GM23338 (cell line): Measurements from ENCODE around the gene FAM81A. TPM values are rescaled to one million over a fixed set of nuclear protein-coding genes. Genes with fewer than 3 reads are reported as not detected.

Source experiments
- CTCF ChIP-seq, 2 experiments: fragments of 200-600 bp in 1 of 2; sonication (generic) in 1 of 2; conservative IDR thresholded peaks; 2 replicates each; pipeline versions ENCODE4 v1.5.1 to v1.6.1; 2016 to 2017; ENCODE audit warnings: antibody characterized with exemption in 2 of 2, low read depth in 2 of 2, mild to moderate bottlenecking in 2 of 2, moderate library complexity in 1 of 2
- ETS1 ChIP-seq: IDR thresholded peaks from 2 replicates; pipeline ENCODE4 v1.6.1; 2016; ENCODE audit warnings: antibody characterized with exemption
- EZH2 ChIP-seq: fragments of 200-600 bp; sonication (generic); IDR thresholded peaks from one replicate; pipeline ENCODE4 v1.8.0; 2017; ENCODE audit warnings: antibody characterized with exemption, mild to moderate bottlenecking, low read depth; ENCODE audit not compliant: unreplicated experiment
- JUNB ChIP-seq: IDR thresholded peaks from one replicate; pipeline ENCODE4 v1.6.1; 2016; ENCODE audit warnings: antibody characterized with exemption; ENCODE audit not compliant: unreplicated experiment
- NANOG ChIP-seq: IDR thresholded peaks from 2 replicates; pipeline ENCODE4 v1.6.1; 2016; ENCODE audit warnings: antibody characterized with exemption, borderline replicate concordance
- POLR2AphosphoS5 ChIP-seq: IDR thresholded peaks from 2 replicates; pipeline ENCODE4 v1.6.1; 2016; ENCODE audit warnings: antibody characterized with exemption, low read depth
- REST ChIP-seq: IDR thresholded peaks from one replicate; pipeline ENCODE4 v1.6.1; 2018; ENCODE audit warnings: antibody characterized with exemption; ENCODE audit not compliant: unreplicated experiment
- STAT1 ChIP-seq: IDR thresholded peaks from one replicate; pipeline ENCODE4 v1.6.1; 2016; ENCODE audit warnings: antibody characterized with exemption; ENCODE audit not compliant: unreplicated experiment
- ZNF114 ChIP-seq: fragments of 250-450 bp; sonication (Bioruptor Pico); IDR thresholded peaks from 2 replicates; pipeline ENCODE4 v1.5.0; 2020; ENCODE audit warnings: mild to moderate bottlenecking, moderate library complexity
- ZNF331 ChIP-seq: fragments of 250-450 bp; sonication (Bioruptor Pico); IDR thresholded peaks from 2 replicates; pipeline ENCODE4 v1.5.0; 2020; ENCODE audit warnings: low read depth, mild to moderate bottlenecking, moderate library complexity
- ZNF462 ChIP-seq: fragments of 250-450 bp; sonication (Bioruptor Pico); IDR thresholded peaks from 2 replicates; pipeline ENCODE4 v1.5.0; 2020; ENCODE audit warnings: mild to moderate bottlenecking, moderate library complexity
- polyA plus RNA-seq: library from polyadenylated mRNA; unstranded; fragments of >200 nt; fragmentation: Nextera tagmentation; extraction: Ambion mirVana; gene quantifications from 2 replicates; pipeline ENCODE4 v1.2.1, GENCODE V29; 2016
- total RNA-seq: library from RNA; depleted of rRNA; stranded (reverse); fragments of >200 nt; shearing (Covaris generic); gene quantifications from 2 replicates; pipeline ENCODE4 v1.2.3, GENCODE V29; 2014

FAM81A gene
- total and polyA plus RNA-seq, 2 experiments from 2014 or later: 0.73 to 4.1 TPM

- TF ChIP-seq ZNF462 (CRISPR knock-in tag) (no peak), NANOG (no peak), POLR2AphosphoS5 (no peak), JUNB (no peak), REST (no peak), CTCF (conservative IDR thresholded peaks at IDR 0.05; ENCODE audit: low read depth in 2 of 2) (no peak), ZNF114 (CRISPR knock-in tag) (no peak), ETS1 (no peak), EZH2 (no peak), ZNF331 (CRISPR knock-in tag) (no peak), STAT1 (no peak)
Measured at GRCh38 chr15:59538494-59538893, 100.5 kb downstream of the FAM81A start (continued).
